Activated CD4-positive, alpha-beta T cell treated with anti-CD3 and anti-CD28 coated beads, Interleukin-2, Interleukin-6, amounts not matched to agents 100 ng/mL and 50 ng/mL, durations not matched to agents 16 hours and 8 hours (primary cell): Measurements from ENCODE around the gene PBX1.
"Not testable (repeated sequence)": the region's sequence is repeated elsewhere in the genome, so short reads cannot be mapped to it uniquely, and the experiment has no call there.

Experiments used
- DNase-seq: peaks from one replicate; pipeline ENCODE4 v3.0.0-alpha.2; 2020

PBX1 gene

DNA sequence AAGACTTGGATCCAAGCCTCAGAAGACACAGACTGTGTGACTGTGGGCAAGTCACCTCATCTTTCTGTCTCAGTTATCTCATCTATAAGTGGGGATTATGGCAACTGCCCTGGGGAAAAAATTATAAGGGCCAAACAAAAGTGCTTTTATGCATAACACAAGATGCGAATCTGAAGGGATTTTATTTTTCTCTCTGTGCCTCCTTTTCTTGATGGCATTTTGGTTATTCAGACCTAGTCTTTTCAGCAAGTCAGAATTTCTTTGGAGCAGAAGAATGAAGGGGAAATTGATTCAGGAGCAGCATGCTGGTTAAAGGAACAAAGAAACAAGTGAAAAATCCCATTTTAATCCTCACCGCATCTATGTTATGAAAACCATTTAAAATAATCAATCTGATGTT is 86.9 kb downstream of the PBX1 start:
- DNase-seq, result no peak

GRCh38 chr1:164647211-164647610 is 88.2 kb downstream of the PBX1 start:
- no peak for DNase-seq

- no peak for DNase-seq
Observed at GRCh38 chr1:164648636-164649035, 89.7 kb downstream of the PBX1 start.

DNA sequence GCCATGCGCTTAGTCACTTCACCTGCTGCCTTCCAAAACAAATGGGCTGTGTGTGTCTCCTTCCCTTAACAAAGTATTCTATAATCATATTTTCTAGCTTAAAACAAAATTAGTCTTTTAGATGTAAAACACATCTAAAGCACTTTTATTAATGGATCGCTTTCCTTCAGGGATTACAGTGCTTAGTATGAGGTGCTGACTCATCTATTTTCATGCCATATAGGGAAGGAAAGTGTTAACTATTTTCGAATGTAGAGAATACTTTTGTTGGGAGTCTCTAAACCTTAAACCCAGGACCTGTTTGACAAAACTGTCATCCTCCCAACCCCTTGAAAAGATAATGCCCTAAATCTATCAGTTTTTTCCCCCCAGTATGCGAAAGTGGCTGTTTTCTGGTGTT is 90.2 kb downstream of the PBX1 start:
- no peak for DNase-seq

GRCh38 chr1:164650531-164650930 is 91.5 kb downstream of the PBX1 start:
- no peak for DNase-seq

DNA sequence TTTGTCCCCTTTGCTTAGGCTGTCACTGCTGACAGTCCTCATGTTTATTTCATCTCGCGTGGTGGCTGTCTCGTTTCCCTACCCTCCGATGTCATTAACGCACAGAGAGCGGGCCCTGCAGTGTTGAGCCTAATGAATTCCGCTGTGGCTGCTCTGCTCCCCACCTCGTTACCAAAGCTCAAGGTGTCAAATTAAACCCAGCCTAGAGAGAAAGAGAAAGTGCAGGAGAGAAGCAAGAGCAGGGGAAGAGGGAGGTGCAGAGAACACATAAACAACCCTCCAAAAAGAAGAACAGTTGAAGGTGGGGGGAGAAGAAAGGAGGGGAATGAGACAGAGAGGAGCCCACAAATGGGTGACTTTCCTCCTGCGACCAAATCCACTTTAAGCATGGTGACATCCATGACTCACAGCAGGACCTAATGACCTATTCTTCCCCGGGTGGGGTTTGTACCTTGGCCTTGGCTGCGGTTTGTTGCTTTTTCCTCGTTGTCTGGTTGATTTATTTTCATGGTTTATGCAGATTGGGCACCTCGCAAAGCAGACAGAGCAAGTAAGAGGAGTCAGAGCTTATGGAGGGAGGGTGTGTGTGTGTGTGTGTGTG is 92.5 kb downstream of the PBX1 start:
- DNase-seq, result no peak

DNA sequence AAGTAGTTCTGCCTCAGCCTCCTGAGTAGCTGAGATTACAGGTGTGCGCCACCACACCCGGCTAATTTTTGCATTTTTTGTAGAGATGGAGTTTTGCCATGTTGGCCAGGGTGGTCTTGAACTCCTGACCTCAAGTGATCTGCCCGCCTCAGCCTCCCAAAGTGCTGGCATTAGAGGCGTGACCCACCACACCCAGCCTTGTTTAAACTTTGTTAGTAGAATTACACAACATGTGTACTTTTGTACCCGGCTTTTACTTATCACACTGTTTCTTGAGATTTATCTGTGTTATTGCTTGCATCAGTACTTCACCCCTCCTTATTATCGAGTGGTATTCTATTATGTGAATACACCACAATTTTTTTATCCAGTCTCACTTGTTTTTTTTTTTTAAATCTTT is 94.0 kb downstream of the PBX1 start:
- not testable (repeated sequence) for DNase-seq

- DNase-seq, result no peak
Observed at GRCh38 chr1:164653705-164654104, 94.7 kb downstream of the PBX1 start.

- no peak for DNase-seq
Observed at GRCh38 chr1:164654200-164654599, 95.2 kb downstream of the PBX1 start.

DNA sequence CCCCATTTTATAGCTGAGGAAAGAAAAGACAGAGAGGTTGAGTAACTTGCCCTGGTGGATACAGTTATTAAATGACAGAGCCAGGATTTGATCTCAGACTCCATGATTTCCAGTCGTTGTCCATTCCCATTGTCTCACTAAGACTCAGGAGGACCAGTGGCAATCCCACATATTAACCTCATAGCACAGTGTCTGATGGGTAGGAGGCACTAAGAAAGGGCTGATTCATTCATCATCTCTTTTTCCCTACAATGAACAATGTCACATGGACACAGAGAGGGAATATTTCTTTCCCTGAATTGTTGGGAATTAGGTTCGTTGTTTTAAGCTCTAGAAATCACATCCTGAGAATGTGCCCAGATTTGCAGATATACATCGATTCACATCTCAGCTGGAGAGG is 99.9 kb downstream of the PBX1 start:
- no peak for DNase-seq

GRCh38 chr1:164659621-164660411 is 100.8 kb downstream of the PBX1 start:
- DNase-seq, result no peak

- peak; percentile 30 for DNase-seq
Observed at GRCh38 chr1:164660412-164660772, 101.4 kb downstream of the PBX1 start.

- no peak for DNase-seq
Observed at GRCh38 chr1:164660775-164661174, 101.8 kb downstream of the PBX1 start.

GRCh38 chr1:164662462-164662861 is 103.5 kb downstream of the PBX1 start:
- no peak for DNase-seq

DNA sequence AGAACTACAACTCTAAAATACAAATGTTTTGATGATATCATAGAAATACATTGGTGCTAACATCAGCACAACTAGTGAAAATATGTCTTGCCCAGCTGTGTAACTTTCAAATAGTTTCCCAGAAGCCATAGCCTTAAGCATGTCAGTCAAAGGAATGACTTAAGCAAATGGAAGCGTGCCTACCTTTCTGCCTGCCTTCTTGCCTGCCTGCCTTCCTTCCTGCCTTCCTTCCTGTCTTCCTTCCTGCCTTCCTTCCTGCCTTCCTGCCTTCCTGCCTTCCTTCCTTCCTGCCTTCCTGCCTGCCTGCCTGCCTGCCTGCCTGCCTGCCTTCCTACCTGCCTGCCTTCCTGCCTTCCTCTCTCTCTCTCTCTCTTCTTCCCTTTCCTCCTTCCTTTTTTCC is 104.0 kb downstream of the PBX1 start:
- DNase-seq, result no peak

DNA sequence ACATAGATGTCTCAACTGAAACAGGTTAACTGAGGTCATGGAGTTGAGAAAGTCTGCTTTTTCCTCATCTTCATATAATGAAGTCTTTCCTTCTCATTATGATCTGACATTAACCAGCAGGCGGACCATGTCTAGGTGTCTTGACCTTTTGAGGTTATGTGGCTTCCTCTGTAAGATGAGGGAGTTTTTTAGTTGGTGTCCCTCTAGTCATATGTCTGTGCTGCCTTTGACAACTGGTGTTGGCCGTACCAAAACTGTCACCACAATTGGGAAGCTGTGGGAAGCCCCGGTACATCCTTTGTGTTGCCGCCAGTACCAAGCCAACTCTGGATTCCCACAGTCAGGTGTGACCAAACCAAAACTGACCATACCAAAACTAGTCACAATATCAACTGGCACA is 105.1 kb downstream of the PBX1 start:
- no peak for DNase-seq

- no peak for DNase-seq
Observed at GRCh38 chr1:164667001-164667400, 108.0 kb downstream of the PBX1 start.

DNA sequence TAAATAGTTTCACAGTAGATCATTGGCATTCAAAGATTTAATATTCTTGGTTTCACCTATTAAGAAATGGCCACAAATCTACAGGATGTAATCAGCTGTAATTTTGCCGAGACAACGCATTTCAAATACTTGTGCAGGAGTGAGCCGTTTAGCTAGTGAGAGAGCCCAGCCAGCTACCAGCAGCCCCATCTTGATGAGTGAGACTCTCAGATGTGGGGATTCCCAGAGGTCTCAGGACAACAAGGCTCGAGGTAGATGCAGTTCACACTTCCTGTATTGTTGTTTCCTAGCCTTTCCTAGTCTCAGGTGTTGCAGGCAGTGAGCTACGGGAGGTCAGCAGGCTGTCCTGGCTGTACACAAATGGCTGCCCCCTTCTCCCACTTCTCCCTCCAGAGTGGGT is 108.6 kb downstream of the PBX1 start:
- no peak for DNase-seq

- no peak for DNase-seq
Observed at GRCh38 chr1:164668491-164669400, 109.8 kb downstream of the PBX1 start.

DNA sequence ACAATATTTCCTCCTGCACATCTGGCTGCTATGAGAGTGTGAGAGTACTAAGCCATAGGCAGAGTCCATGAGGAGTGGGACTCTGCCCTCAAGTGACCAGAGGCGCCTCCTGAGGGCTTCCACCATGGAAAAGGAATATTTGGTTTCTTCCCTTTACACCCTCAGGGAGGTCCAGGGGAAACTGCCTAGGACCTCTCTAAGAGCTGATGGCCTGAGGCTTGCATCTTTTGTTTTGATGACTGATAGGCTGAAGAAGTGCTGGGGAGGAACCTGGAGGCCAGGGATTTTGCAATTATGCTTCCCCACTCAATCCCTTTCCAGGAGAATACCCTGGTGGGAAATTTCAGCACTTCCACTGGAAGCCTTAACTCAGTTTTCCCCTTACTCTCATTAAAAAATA is 111.0 kb downstream of the PBX1 start:
- DNase-seq, result no peak

DNA sequence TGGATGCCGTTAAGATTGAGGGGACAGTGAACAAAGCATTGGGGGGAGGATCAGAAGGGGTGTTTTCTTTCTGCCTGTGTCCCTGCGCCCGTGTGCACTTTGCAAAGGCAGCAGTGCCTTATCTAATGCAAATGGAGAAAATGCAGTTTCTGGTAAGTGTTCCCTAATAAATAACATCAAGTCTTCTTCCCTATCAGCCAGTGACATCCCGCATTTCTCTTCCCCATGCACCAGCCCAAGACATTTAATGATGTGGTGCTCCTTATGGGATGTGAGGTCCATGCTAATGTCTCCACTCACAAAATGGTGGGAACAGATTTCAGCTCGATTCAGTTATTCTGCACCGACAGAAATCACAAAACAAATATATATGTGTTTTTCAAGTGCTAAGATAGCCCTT is 111.8 kb downstream of the PBX1 start:
- DNase-seq, result no peak

DNA sequence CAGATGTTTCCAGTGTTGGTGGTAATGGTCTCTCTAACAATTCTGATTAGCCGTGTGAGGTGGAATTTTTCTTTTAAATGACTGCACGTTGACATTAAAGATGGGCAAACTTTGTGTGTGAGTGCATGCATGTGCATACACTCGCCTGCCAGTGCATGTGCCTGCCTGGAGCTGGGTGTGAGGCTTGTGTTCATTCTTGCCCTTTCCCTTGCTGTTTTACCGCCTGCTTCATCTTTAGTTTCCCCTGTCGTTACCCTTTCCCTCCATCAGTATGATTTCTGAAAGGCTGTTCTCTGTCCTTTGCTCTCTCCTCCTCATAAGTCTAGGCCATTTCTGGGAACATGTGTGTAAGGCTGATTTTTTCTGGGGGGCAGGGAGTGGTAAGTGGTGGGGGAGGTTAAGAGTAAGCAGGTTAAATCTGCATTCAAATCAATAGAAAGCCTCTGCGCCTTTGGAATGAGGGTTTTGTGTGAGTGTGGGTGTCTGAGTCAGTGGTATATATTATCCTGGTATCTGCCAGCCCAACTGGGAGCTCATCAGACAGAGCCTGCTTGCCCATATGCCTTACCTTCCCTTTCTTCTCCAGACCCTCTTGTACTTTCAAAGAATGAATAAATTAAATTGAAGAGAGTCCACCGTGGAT is 112.5 kb downstream of the PBX1 start:
- DNase-seq, result no peak

GRCh38 chr1:164671966-164672571 is 113.1 kb downstream of the PBX1 start:
- DNase-seq, result no peak
